Trophoblast cell (in vitro differentiated cells and primary cell): Measurements from ENCODE around the gene PTPRE.

Experiments used
- DNase-seq, 2 donors: peaks; one replicate each; pipeline ENCODE4 v3.0.0-alpha.2; 2016
- H2AFZ ChIP-seq: 2 replicates; pipeline ENCODE4 v1.6.1; 2013; ENCODE audit warnings: low read length, moderate library complexity, mild to moderate bottlenecking; ENCODE audit not compliant: insufficient read depth, poor library complexity
- H2AK5ac ChIP-seq: 2 replicates; pipeline ENCODE4 v1.6.1; 2013; ENCODE audit warnings: mild to moderate bottlenecking, low read length
- H2BK120ac ChIP-seq: 2 replicates; pipeline ENCODE4 v1.6.1; 2013; ENCODE audit warnings: low read length, mild to moderate bottlenecking, moderate library complexity; ENCODE audit not compliant: insufficient read depth, poor library complexity
- H2BK12ac ChIP-seq: 2 replicates; pipeline ENCODE4 v1.6.1; 2013; ENCODE audit warnings: mild to moderate bottlenecking, low read length, moderate library complexity
- H2BK5ac ChIP-seq: 2 replicates; pipeline ENCODE4 v1.6.1; 2013; ENCODE audit warnings: low read length, low read depth, moderate library complexity, mild to moderate bottlenecking; ENCODE audit not compliant: poor library complexity
- H3K14ac ChIP-seq: 2 replicates; pipeline ENCODE4 v1.6.1; 2013; ENCODE audit warnings: mild to moderate bottlenecking, low read length
- H3K18ac ChIP-seq: 2 replicates; pipeline ENCODE4 v1.6.1; 2013; ENCODE audit warnings: mild to moderate bottlenecking, low read length
- H3K23ac ChIP-seq: 2 replicates; pipeline ENCODE4 v1.6.1; 2013; ENCODE audit warnings: low read length
- H3K27ac ChIP-seq: 2 replicates; pipeline ENCODE4 v1.5.1; 2013; ENCODE audit warnings: low read depth, mild to moderate bottlenecking, inconsistent platforms, low read length, moderate library complexity
- H3K27me3 ChIP-seq: 2 replicates; pipeline ENCODE4 v1.6.1; 2013; ENCODE audit warnings: inconsistent platforms, mild to moderate bottlenecking, low read length, moderate library complexity; ENCODE audit not compliant: insufficient read depth
- H3K36me3 ChIP-seq, 2 experiments: 1 replicate in 1 of 2; 2 replicates in 1 of 2; pipeline ENCODE4 v1.6.1; 2013; ENCODE audit warnings: low read length in 2 of 2, mild to moderate bottlenecking in 2 of 2, moderate library complexity in 1 of 2; ENCODE audit not compliant: insufficient read depth in 2 of 2, control insufficient read depth in 1 of 2
- H3K4ac ChIP-seq: 2 replicates; pipeline ENCODE4 v1.6.1; 2013; ENCODE audit warnings: low read depth, mild to moderate bottlenecking, low read length, moderate library complexity
- H3K4me1 ChIP-seq, 2 experiments: 1 replicate in 1 of 2; 2 replicates in 1 of 2; pipeline ENCODE4 v1.6.1; 2013; ENCODE audit warnings: low read length in 2 of 2, mild to moderate bottlenecking in 2 of 2, moderate library complexity in 1 of 2; ENCODE audit not compliant: insufficient read depth in 2 of 2, control insufficient read depth in 1 of 2
- H3K4me2 ChIP-seq: 2 replicates; pipeline ENCODE4 v1.6.1; 2013; ENCODE audit warnings: inconsistent platforms, mild to moderate bottlenecking, low read length, moderate library complexity
- H3K4me3 ChIP-seq: 2 replicates; pipeline ENCODE4 v1.5.1; 2013; ENCODE audit warnings: mild to moderate bottlenecking, low read depth, low read length, inconsistent platforms
- H3K79me1 ChIP-seq: one replicate; pipeline ENCODE4 v1.6.1; 2013; ENCODE audit warnings: low read length
- H3K79me2 ChIP-seq: 2 replicates; pipeline ENCODE4 v1.6.1; 2013; ENCODE audit warnings: low read length, mild to moderate bottlenecking; ENCODE audit not compliant: control insufficient read depth, insufficient read depth, poor library complexity
- H3K9ac ChIP-seq: 2 replicates; pipeline ENCODE4 v1.6.1; 2013; ENCODE audit warnings: mild to moderate bottlenecking, low read length
- H3K9me3 ChIP-seq: 2 replicates; pipeline ENCODE4 v1.6.1; 2013; ENCODE audit warnings: low read depth, mild to moderate bottlenecking, control low read depth, inconsistent platforms, low read length; ENCODE audit not compliant: insufficient read depth
- H4K12ac ChIP-seq: 2 replicates; pipeline ENCODE4 v1.6.1; 2013; ENCODE audit warnings: low read depth, mild to moderate bottlenecking, low read length, moderate library complexity
- H4K8ac ChIP-seq: 2 replicates; pipeline ENCODE4 v1.6.1; 2013; ENCODE audit warnings: low read depth, mild to moderate bottlenecking, low read length, moderate library complexity
- H4K91ac ChIP-seq: one replicate; pipeline ENCODE4 v1.6.1; 2013; ENCODE audit warnings: low read depth, mild to moderate bottlenecking, low read length, moderate library complexity
- WGBS: extraction: QIAGEN DNeasy Blood & Tissue Kit; methylation state at CpG from one replicate; pipeline ENCODE4 v1.1.7; 2013; ENCODE audit warnings: missing lambda C conversion rate; ENCODE audit not compliant: insufficient read length, insufficient coverage; ENCODE audit errors: extremely low coverage; 5-methylcytosine and 5-hydroxymethylcytosine counted together

Gene PTPRE

GRCh38 chr10:127882801-127883459 is 24.0 kb upstream of the PTPRE start:
- no peak overlapping the region for H2BK120ac ChIP-seq
- H3K14ac ChIP-seq: no peak overlapping the region
- no peak overlapping the region for H3K18ac ChIP-seq
- H3K36me3 ChIP-seq: no peaks in the 10 kb centered on the region
- no peak overlapping the region for H3K27ac ChIP-seq
- H3K23ac ChIP-seq: peak overlapping the region; percentile 60
- no peaks in the 10 kb centered on the region for H3K27me3 ChIP-seq
- no peak overlapping the region for H4K8ac ChIP-seq
- no peak overlapping the region for H3K4me2 ChIP-seq
- H4K91ac ChIP-seq: no peak overlapping the region
- no peak overlapping the region for H4K12ac ChIP-seq
- H3K4me1 ChIP-seq: peaks cover 4% of the 10 kb centered on the region in 2 experiments
- no CpG with 5 or more reads among the region's 4 CpGs for WGBS
- H2BK5ac ChIP-seq: no peak overlapping the region
- no peak overlapping the region for H2AK5ac ChIP-seq
- H2AFZ ChIP-seq: no peak overlapping the region
- no peaks in the 10 kb centered on the region for H3K79me2 ChIP-seq
- DNase-seq: peak; percentile 11 to 21
- no peak overlapping the region for H2BK12ac ChIP-seq
- no peak overlapping the region for H3K4me3 ChIP-seq
- no peak overlapping the region for H3K4ac ChIP-seq
- H3K79me1 ChIP-seq: no peaks in the 10 kb centered on the region
- no peak overlapping the region for H3K9ac ChIP-seq
- no peaks in the 10 kb centered on the region for H3K9me3 ChIP-seq

- Histone ChIP-seq H3K4me3 (no peak overlapping the region), H3K27ac (no peak overlapping the region), H4K91ac (no peak overlapping the region), H3K4me1 (peaks cover 4% of the 10 kb centered on the region in 2 experiments), H3K79me1 (no peaks in the 10 kb centered on the region), H2BK5ac (no peak overlapping the region), H3K18ac (no peak overlapping the region), H3K14ac (no peak overlapping the region), H3K79me2 (no peaks in the 10 kb centered on the region), H2AFZ (no peak overlapping the region), H2AK5ac (no peak overlapping the region), H4K8ac (no peak overlapping the region), H3K9me3 (no peaks in the 10 kb centered on the region), H3K27me3 (no peaks in the 10 kb centered on the region), H3K4me2 (no peak overlapping the region), H2BK12ac (no peak overlapping the region), H3K4ac (no peak overlapping the region), H3K9ac (no peak overlapping the region), H3K23ac (no peak overlapping the region), H3K36me3 (no peaks in the 10 kb centered on the region), H4K12ac (no peak overlapping the region), H2BK120ac (no peak overlapping the region)
- DNase-seq: no peak
- WGBS: no CpG with 5 or more reads among the region's 10 CpGs
These were observed 23.4 kb upstream of the PTPRE start for GRCh38 chr10:127883516-127883915.

DNA sequence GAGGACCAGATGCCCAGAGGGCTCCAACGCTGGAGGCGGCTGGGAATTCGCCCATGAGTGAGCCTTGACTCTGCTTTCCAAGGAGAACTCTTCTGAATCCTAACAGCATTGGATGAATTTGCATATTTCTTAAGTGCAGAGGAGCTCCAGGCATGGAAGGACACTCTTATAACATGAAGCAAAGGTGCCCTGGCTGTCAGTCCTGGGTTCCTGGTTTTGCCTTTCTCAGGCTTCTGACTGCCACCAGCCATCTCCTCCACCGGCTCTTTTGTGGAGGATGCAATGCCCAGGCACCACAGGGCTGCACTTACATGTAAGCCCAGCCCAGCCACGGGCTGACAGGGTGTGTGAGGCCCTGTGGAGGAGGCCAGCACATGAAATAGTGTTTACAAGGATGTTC is 22.4 kb upstream of the PTPRE start:
- Histone ChIP-seq H2BK5ac (no peak overlapping the region), H4K12ac (no peak overlapping the region), H2BK120ac (no peak overlapping the region), H3K79me2 (no peaks in the 10 kb centered on the region), H4K91ac (no peak overlapping the region), H3K14ac (no peak overlapping the region), H4K8ac (no peak overlapping the region), H3K23ac (no peak overlapping the region), H3K4me1 (peaks cover 4% of the 10 kb centered on the region in 2 experiments), H3K27ac (no peak overlapping the region), H3K9me3 (no peaks in the 10 kb centered on the region), H3K4ac (no peak overlapping the region), H2AFZ (no peak overlapping the region), H3K4me2 (no peak overlapping the region), H2AK5ac (no peak overlapping the region), H3K36me3 (no peaks in the 10 kb centered on the region), H3K79me1 (no peaks in the 10 kb centered on the region), H2BK12ac (no peak overlapping the region), H3K4me3 (no peak overlapping the region), H3K27me3 (no peaks in the 10 kb centered on the region), H3K9ac (no peak overlapping the region), H3K18ac (no peak overlapping the region)
- whole genome bisulfite sequencing: no CpG with 5 or more reads among the region's 5 CpGs
- DNase-seq: no peak

DNA sequence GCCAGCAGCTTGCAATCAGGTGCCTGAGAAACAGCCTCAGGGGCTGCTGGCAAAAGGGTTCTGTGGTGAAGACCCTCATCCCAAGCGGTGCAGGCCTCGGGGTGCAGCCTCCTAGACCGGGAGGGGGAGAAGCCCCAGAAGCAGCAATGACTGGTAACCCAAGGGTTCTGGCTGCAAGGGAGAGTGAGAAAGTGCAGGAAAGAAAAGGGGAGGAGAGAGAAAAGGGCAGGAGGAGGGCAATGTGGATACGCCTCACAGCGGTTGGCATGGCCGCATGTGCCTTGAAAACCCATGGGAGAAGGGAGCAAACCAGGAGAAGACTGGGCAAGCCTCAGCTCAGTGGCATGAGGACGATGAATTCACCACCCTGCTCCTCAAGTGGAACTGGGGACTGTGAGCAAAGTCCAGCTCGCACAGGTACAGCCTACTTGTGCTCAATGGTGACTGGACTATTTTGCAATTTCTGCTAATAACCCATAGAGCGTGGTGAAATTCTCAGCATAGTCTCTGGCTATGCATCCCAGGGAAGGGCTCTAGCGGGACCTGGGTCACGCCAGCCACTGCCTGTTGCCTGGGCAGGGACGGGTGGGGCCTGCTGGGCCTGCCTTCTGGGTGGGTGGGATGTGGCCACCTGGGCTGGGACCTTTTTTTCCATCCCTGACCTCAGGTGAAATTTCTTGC is 20.4 kb upstream of the PTPRE start:
- no peak overlapping the region for H3K4me2 ChIP-seq
- H2AFZ ChIP-seq: no peak overlapping the region
- no peak overlapping the region for H3K9ac ChIP-seq
- no CpG with 5 or more reads among the region's 12 CpGs for WGBS
- no peak overlapping the region for H3K4ac ChIP-seq
- no peaks in the 10 kb centered on the region for H3K36me3 ChIP-seq
- H3K4me1 ChIP-seq: peaks cover 2 to 3% of the 10 kb centered on the region in 2 experiments
- H4K12ac ChIP-seq: no peak overlapping the region
- H3K4me3 ChIP-seq: no peak overlapping the region
- no peak overlapping the region for H3K27ac ChIP-seq
- no peaks in the 10 kb centered on the region for H3K79me2 ChIP-seq
- H3K14ac ChIP-seq: no peak overlapping the region
- peak in 1 of 2 donors; percentile 22 for DNase-seq
- no peak overlapping the region for H2BK5ac ChIP-seq
- H3K18ac ChIP-seq: no peak overlapping the region
- H2BK12ac ChIP-seq: no peak overlapping the region
- H2BK120ac ChIP-seq: no peak overlapping the region
- no peak overlapping the region for H3K23ac ChIP-seq
- H3K27me3 ChIP-seq: no peaks in the 10 kb centered on the region
- no peak overlapping the region for H4K8ac ChIP-seq
- H3K79me1 ChIP-seq: no peaks in the 10 kb centered on the region
- H3K9me3 ChIP-seq: peaks cover 1% of the 10 kb centered on the region
- no peak overlapping the region for H2AK5ac ChIP-seq
- H4K91ac ChIP-seq: no peak overlapping the region
